HUES48 (cell line): ENCODE measurements around the gene ELAVL2.

Source experiments
- H3K27ac ChIP-seq: one replicate; pipeline ENCODE4 v1.7.0; 2013; ENCODE audit warnings: low read depth, low read length, inconsistent platforms
- H3K27me3 ChIP-seq: 2 replicates; pipeline ENCODE4 v1.6.1; 2013; ENCODE audit warnings: mild to moderate bottlenecking, low read length; ENCODE audit not compliant: control insufficient read depth, insufficient read depth
- H3K36me3 ChIP-seq: 2 replicates; pipeline ENCODE4 v1.6.1; 2013; ENCODE audit warnings: low read length; ENCODE audit not compliant: control insufficient read depth, insufficient read depth
- H3K4me1 ChIP-seq: 2 replicates; pipeline ENCODE4 v1.6.1; 2013; ENCODE audit warnings: mild to moderate bottlenecking, low read length; ENCODE audit not compliant: control insufficient read depth, insufficient read depth
- H3K4me3 ChIP-seq: 2 replicates; pipeline ENCODE4 v1.5.1; 2013; ENCODE audit warnings: mild to moderate bottlenecking, low read depth, low read length
- H3K9ac ChIP-seq: 2 replicates; pipeline ENCODE4 v1.6.1; 2013; ENCODE audit warnings: mild to moderate bottlenecking, low read depth, low read length, moderate library complexity
- H3K9me3 ChIP-seq: 2 replicates; pipeline ENCODE4 v1.6.1; 2013; ENCODE audit warnings: low read length; ENCODE audit not compliant: control insufficient read depth, insufficient read depth

ELAVL2 gene

GRCh38 chr9:23789529-23790254 lies 36.3 kb downstream of the ELAVL2 start:
- Histone ChIP-seq H3K4me3 (no peak overlapping the region), H3K27ac (no peak overlapping the region), H3K27me3 (no peaks in the 10 kb centered on the region), H3K36me3 (no peaks in the 10 kb centered on the region), H3K9ac (no peak overlapping the region), H3K4me1 (peaks cover 30% of the 10 kb centered on the region; the same call in 1 of the 2 replicates), H3K9me3 (no peaks in the 10 kb centered on the region)

GRCh38 chr9:23784962-23785361 lies 41.1 kb downstream of the ELAVL2 start:
- no peaks in the 10 kb centered on the region for H3K27me3 ChIP-seq
- H3K36me3 ChIP-seq, result no peaks in the 10 kb centered on the region
- no peaks in the 10 kb centered on the region for H3K9me3 ChIP-seq
- H3K4me3 ChIP-seq, result no peak overlapping the region
- H3K27ac ChIP-seq, result no peak overlapping the region
- peaks cover 29% of the 10 kb centered on the region for H3K4me1 ChIP-seq
- H3K9ac ChIP-seq, result no peak overlapping the region

- H3K27me3 ChIP-seq, result no peaks in the 10 kb centered on the region
- H3K9me3 ChIP-seq, result no peaks in the 10 kb centered on the region
- no peak overlapping the region for H3K27ac ChIP-seq
- H3K36me3 ChIP-seq, result no peaks in the 10 kb centered on the region
- no peak overlapping the region for H3K9ac ChIP-seq
- H3K4me3 ChIP-seq, result no peak overlapping the region
- peaks cover 43% of the 10 kb centered on the region for H3K4me1 ChIP-seq
Measured at GRCh38 chr9:23783509-23783908, 42.5 kb downstream of the ELAVL2 start.

- H3K9me3 ChIP-seq, result no peaks in the 10 kb centered on the region
- H3K27me3 ChIP-seq, result no peaks in the 10 kb centered on the region
- H3K4me3 ChIP-seq, result no peak overlapping the region
- H3K36me3 ChIP-seq, result no peaks in the 10 kb centered on the region
- H3K4me1 ChIP-seq, result peaks cover 72% of the 10 kb centered on the region
- H3K27ac ChIP-seq, result peak overlapping the region; percentile 85
- no peak overlapping the region; the same call in 1 of the 2 replicates for H3K9ac ChIP-seq
Measured at GRCh38 chr9:23779220-23779619, 46.8 kb downstream of the ELAVL2 start.

GRCh38 chr9:23777328-23777727 lies 48.7 kb downstream of the ELAVL2 start:
- peak overlapping the region; percentile 76 for H3K27ac ChIP-seq
- no peak overlapping the region; the same call in 1 of the 2 replicates for H3K9ac ChIP-seq
- no peaks in the 10 kb centered on the region for H3K27me3 ChIP-seq
- H3K36me3 ChIP-seq, result no peaks in the 10 kb centered on the region
- H3K4me1 ChIP-seq, result peaks cover 82% of the 10 kb centered on the region
- no peaks in the 10 kb centered on the region for H3K9me3 ChIP-seq
- peak overlapping the region; percentile 16; the same call in 1 of the 2 replicates for H3K4me3 ChIP-seq

- H3K9ac ChIP-seq, result no peak overlapping the region
Measured at GRCh38 chr9:23775549-23775948, 50.5 kb downstream of the ELAVL2 start.

GRCh38 chr9:23774266-23774665 lies 51.8 kb downstream of the ELAVL2 start:
- Histone ChIP-seq H3K36me3 (no peaks in the 10 kb centered on the region), H3K4me1 (peaks cover 89% of the 10 kb centered on the region), H3K27ac (no peak overlapping the region), H3K27me3 (no peaks in the 10 kb centered on the region), H3K9me3 (no peaks in the 10 kb centered on the region), H3K4me3 (no peak overlapping the region), H3K9ac (no peak overlapping the region)

More at GRCh38 chr9:23775549-23775948, 50.5 kb downstream of the ELAVL2 start:
- Histone ChIP-seq H3K27me3 (no peaks in the 10 kb centered on the region), H3K27ac (no peak overlapping the region), H3K36me3 (no peaks in the 10 kb centered on the region), H3K4me1 (peaks cover 89% of the 10 kb centered on the region), H3K9me3 (no peaks in the 10 kb centered on the region), H3K4me3 (no peak overlapping the region)

- H3K9me3 ChIP-seq, result no peaks in the 10 kb centered on the region
- peaks cover 88% of the 10 kb centered on the region for H3K4me1 ChIP-seq
- no peak overlapping the region for H3K9ac ChIP-seq
- H3K27me3 ChIP-seq, result no peaks in the 10 kb centered on the region
- H3K27ac ChIP-seq, result no peak overlapping the region
- no peak overlapping the region for H3K4me3 ChIP-seq
- H3K36me3 ChIP-seq, result no peaks in the 10 kb centered on the region
Measured at GRCh38 chr9:23772385-23772783, 53.7 kb downstream of the ELAVL2 start.

GRCh38 chr9:23771746-23772384 lies 54.2 kb downstream of the ELAVL2 start:
- H3K9me3 ChIP-seq, result no peaks in the 10 kb centered on the region
- no peak overlapping the region for H3K9ac ChIP-seq
- no peaks in the 10 kb centered on the region for H3K36me3 ChIP-seq
- peak overlapping the region; percentile 18 for H3K27ac ChIP-seq
- no peak overlapping the region for H3K4me3 ChIP-seq
- H3K27me3 ChIP-seq, result no peaks in the 10 kb centered on the region
- H3K4me1 ChIP-seq, result peaks cover 84% of the 10 kb centered on the region

GRCh38 chr9:23769307-23769935 lies 56.6 kb downstream of the ELAVL2 start:
- Histone ChIP-seq H3K9ac (no peak overlapping the region), H3K4me1 (peaks cover 78% of the 10 kb centered on the region), H3K9me3 (no peaks in the 10 kb centered on the region), H3K4me3 (peak overlapping the region; percentile 7; the same call in 1 of the 2 replicates), H3K27ac (peak overlapping the region; percentile 17), H3K36me3 (no peaks in the 10 kb centered on the region), H3K27me3 (no peaks in the 10 kb centered on the region)

GRCh38 chr9:23768861-23769260 lies 57.2 kb downstream of the ELAVL2 start:
- Histone ChIP-seq H3K27ac (no peak overlapping the region), H3K9me3 (no peaks in the 10 kb centered on the region), H3K36me3 (no peaks in the 10 kb centered on the region), H3K27me3 (no peaks in the 10 kb centered on the region), H3K4me1 (peaks cover 84% of the 10 kb centered on the region), H3K9ac (no peak overlapping the region), H3K4me3 (peak overlapping the region; percentile 7; the same call in 1 of the 2 replicates)
